ENCODE data around the gene PNPLA4.

PNPLA4 gene

GRCh38 chrX:7889135-7889534 lies 38.1 kb downstream of the PNPLA4 start:
- no peak for DNase-seq (ENCODE audit: low read depth)
- H3K4me3 ChIP-seq (ENCODE audit: low read depth, low read length): no peak overlapping the region

DNA sequence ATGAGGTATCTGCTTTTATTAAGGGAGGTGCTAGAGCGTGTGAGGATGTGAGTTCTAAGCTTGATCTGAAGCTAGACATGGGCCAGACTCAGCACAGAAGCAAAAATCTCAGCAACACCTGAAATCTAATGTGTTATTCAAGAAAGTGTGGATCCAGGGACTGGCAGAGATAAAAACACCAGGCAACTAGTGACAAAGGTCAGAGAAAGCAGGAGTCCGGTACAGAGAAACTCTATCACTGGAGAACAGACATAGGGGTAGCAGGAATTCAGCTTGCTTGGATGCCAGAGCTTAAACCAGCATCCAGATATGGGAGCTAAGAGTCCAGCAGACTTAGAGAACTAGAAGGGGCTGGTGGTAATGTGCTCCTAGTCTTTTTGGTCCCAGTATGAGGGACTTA lies 50.3 kb downstream of the PNPLA4 start:
- no peak for DNase-seq (ENCODE audit: low read depth)
- H3K4me3 ChIP-seq (ENCODE audit: low read depth, low read length): no peak overlapping the region

GRCh38 chrX:7872042-7872441 lies 55.2 kb downstream of the PNPLA4 start:
- no peak for DNase-seq (ENCODE audit: low read depth)
- H3K4me3 ChIP-seq (ENCODE audit: low read depth, low read length): no peak overlapping the region

DNA sequence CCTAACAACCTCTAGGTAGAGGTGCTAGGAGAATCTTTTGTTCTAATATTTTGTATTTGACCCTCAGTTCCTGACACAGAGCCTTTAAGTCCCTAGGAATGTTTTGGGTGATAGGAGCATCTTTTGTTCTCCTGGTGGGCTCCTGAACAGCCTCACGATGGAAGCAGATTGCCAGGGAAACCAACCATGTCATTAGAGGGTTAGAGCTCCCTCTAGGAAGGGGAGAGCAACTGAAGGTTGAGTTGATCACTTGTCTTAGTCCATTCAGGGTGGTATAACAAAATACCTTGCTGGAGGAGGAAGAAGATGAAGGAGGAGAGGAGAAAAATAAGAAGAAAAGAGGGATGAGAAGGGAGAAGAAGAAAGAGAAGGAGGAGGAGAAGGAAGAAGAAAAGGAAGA lies 75.0 kb downstream of the PNPLA4 start:
- DNase-seq (ENCODE audit: low read depth): no peak
- no peak overlapping the region for H3K4me3 ChIP-seq (ENCODE audit: low read depth, low read length)

Measured in skeletal muscle cell (primary cell).